Glomerular endothelial cell (primary cell): ENCODE data around the gene HOXA6. TPM values are rescaled to one million over a fixed set of nuclear protein-coding genes. Genes with fewer than 3 reads are reported as not detected.

Experiments
- DNase-seq: peaks from one replicate; pipeline ENCODE4 v3.0.0-alpha.2; 2011; ENCODE audit warnings: low read depth, low spot score; ENCODE audit errors: extremely low read depth
- total RNA-seq: library from RNA; depleted of rRNA; stranded (reverse); fragments of >200 nt; gene quantifications from 2 replicates; pipeline ENCODE4 v1.2.3, GENCODE V29; 2015

HOXA6 gene
- total RNA-seq, 1 donor from 2014 or later = 3.9 TPM

DNA sequence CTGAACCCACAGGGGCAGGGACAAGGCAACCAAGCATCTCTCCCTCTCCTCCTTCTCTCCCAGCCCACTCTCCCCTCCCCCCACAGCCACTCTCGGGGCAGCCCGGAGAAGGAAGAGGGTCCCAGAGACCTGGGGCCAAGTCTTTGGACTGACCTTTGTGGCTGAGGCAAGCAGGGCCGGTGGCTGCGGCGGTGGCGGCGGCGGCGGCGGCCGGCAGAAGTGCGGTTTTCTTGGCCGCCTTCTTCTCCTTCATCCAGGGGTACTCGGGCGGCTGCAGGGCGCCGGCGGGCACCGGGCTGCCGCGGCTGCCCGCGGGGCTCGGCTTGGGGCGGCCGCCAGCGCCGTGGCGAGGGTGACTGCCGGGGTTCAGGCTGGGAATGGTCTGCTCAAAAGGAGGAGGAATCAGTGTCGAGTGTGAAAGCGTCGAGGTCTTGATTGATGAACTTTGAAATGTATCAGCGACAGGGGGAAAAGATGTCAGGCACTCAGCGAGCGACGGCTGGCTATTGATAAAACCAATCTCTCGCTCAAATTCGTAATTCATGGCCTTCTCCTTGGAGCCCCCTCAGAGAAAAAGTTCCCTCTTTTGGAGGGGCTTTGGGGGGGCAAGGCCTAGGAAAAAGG lies 45.5 kb downstream of the HOXA6 start:
- DNase-seq = no peak

- DNase-seq = no peak
These were observed 46.2 kb downstream of the HOXA6 start for GRCh38 chr7:27101171-27101956.

GRCh38 chr7:27100694-27101170 lies 46.8 kb downstream of the HOXA6 start:
- DNase-seq = no peak

DNA sequence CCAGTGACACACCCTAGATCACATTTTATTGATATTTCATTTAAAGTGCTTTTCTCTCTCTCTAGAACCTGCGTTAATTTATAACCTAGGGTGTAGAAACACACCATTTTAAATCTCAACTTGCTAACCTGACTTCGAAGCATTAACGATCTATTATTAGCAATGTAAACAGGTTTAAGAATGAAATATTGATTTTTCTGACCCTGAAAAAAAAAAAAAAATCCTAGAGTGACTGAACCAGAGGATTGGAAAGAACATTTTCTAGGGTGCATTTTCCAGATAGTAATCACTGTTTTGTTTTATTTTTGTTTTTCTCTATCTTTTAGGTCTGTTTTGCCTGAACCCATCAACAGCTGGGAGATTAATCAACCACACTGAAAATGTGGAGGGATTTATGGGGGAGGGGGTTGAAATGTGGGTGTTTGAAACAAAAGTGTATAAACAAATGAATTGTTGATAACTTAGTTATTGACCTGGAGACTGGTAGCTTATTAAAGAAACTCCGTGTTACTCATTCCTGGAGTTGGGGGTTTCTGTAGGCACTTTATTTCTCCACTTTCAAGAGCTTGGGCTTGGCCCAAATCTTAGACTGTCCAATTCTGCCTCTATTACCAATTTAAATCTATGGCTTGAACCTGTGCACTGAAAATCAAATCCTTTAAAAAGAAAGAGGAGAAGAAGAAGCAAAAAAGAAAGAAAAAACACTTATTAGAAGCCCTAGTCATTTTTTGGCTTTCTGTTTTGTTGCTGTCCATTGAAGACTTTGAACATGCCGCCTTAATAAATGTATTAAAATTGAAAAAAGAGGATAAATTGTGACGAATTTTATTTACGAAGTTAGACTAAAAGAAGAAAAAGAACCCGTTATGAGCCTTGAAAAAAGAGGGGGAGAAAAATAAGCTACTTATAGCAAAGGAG lies 47.9 kb downstream of the HOXA6 start:
- DNase-seq = no peak

- no peak for DNase-seq
These were observed 48.8 kb downstream of the HOXA6 start for GRCh38 chr7:27098578-27099451.

DNA sequence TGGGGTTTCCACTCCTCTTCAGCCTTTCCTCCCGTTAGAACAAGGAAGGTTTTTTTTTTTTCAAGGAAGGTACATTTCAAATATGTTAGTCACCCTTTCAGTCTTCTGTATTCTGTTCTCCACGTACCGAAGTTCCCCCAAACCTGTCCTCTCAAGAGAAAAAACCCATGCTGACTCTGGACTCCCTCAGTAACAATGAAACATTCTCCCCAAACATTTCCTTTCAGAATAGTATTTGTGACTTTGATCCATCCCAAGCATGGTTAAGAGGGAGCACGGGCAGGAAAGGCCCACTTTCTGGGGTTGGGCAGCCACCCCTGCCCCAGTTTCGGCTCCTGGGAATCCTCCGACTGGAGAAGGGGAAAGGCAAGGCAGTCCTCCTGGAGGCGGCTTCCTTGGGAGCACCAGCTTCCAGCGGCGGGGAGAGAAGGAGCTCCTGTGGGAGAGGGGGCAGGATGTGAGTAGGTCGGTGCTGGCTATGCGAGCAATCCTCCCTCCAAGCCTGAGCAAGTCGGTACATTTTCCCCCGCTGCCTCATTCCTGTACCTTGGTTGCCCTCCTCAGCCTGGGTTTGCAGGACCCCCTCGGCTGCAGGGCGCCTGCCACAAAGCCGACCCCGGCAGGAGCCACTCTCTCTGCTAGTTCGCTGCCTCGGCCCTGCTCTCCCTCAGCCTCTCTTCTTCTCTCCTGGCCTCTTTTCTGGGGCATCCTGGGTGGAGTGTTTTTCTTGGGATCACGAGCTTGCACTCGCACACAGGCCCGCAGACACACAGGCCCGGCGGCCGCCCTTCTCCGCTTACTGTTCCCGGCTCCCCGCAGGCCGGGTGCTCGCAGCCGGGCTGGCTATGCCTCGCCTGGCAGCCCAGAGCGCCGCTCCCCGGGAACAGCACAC lies 49.6 kb downstream of the HOXA6 start:
- no peak for DNase-seq

DNA sequence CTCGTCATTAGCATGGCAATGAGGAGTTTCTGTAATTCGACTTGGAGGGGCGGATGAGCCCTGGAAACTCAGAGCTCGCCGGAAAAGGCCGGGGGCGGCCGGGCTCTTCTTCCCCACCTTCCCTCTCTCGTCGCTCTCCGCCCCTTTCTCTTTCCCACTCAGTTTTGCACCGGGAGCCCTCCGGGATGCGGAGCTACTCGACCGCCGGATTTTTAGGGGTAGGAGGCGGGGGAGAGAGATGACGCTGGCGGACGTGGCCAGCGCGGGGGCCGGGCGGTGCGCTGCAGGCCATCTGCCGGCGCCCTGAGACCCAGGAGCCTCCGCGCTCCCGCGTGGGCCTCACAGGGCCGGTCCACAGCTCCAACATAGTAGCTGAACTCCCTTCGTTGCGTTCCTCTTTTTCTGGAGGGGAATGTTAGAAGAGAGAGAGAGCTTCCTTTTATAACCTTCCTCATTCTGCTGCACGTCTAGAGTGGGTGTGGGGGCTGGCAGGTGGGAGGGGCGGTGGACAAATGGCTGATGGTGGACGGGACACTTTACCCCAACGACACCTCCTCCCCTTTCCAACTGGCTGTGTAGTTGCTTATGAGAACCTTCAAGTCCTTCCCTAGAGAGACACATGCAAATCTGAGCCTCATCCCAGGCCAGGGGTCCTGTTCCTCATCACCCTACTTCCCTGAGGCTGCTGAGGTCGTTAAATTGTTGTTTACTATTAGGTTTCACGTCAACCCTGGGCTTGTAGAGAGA lies 50.6 kb downstream of the HOXA6 start:
- no peak for DNase-seq

- no peak for DNase-seq
These were observed 51.4 kb downstream of the HOXA6 start, which contains the start of gene HOXA1 for GRCh38 chr7:27095897-27096767. TSS of gene HOXA1 (minus strand) at chr7:27096000. CDS start at chr7:27095912, 88 bp downstream.

Other genes with a start within 250 kb of the HOXA6 start
- gene HOXA1, start 51.8 kb downstream of the HOXA6 start, total RNA-seq = 2.5 and 5.5 TPM in 2 replicates
- gene HOXA2, start 45.1 kb downstream of the HOXA6 start, total RNA-seq = 0.24 and 0.82 TPM in 2 replicates
- 3.8 and 6.8 TPM in 2 replicates for gene HOXA4, start 17.0 kb downstream of the HOXA6 start, total RNA-seq
- gene HOXA5, start 4.1 kb downstream of the HOXA6 start, total RNA-seq = 23.5 and 34.5 TPM in 2 replicates
- gene HOXA3, start 4.8 kb upstream of the HOXA6 start, total RNA-seq = 5.5 and 6.1 TPM in 2 replicates
- 12.5 and 17.7 TPM in 2 replicates for gene HOXA7, start 8.9 kb upstream of the HOXA6 start, total RNA-seq
- 14.8 and 36.1 TPM in 2 replicates for gene HOXA9, start 17.8 kb upstream of the HOXA6 start, total RNA-seq
- 8.1 and 10.3 TPM in 2 replicates for gene HOXA10, start 26.5 kb upstream of the HOXA6 start, total RNA-seq
- gene HOXA11, start 37.5 kb upstream of the HOXA6 start, total RNA-seq = 2.0 and 5.0 TPM in 2 replicates
- not detected in 2 replicates for gene HOXA13, start 52.3 kb upstream of the HOXA6 start, total RNA-seq
- gene EVX1, start 95.0 kb upstream of the HOXA6 start, total RNA-seq = not detected in 2 replicates